ENCODE measurements around the gene ADD1.

ADD1 gene

GRCh38 chr4:2835978-2836377 is 7.7 kb upstream of the ADD1 start:
- no peak for DNase-seq

GRCh38 chr4:2836391-2836859 is 7.2 kb upstream of the ADD1 start:
- no peak for DNase-seq

GRCh38 chr4:2837110-2837903 is 6.3 kb upstream of the ADD1 start:
- DNase-seq, result no peak

- peak; percentile 37 for DNase-seq
Measured at GRCh38 chr4:2837904-2838496, 5.6 kb upstream of the ADD1 start.

GRCh38 chr4:2839060-2839459 is 4.6 kb upstream of the ADD1 start:
- DNase-seq, result no peak

GRCh38 chr4:2842687-2843262 is 869 bp upstream of the ADD1 start:
- peak; percentile 27 for DNase-seq

GRCh38 chr4:2843941-2844584 is 419 bp downstream of the ADD1 start:
- DNase-seq, result peak; percentile 32

GRCh38 chr4:2846172-2846571 is 2.5 kb downstream of the ADD1 start:
- no peak for DNase-seq

GRCh38 chr4:2847302-2847871 is 3.7 kb downstream of the ADD1 start:
- DNase-seq, result no peak

- DNase-seq, result no peak
Measured at GRCh38 chr4:2848449-2848848, 4.8 kb downstream of the ADD1 start.

GRCh38 chr4:2849267-2850152 is 5.9 kb downstream of the ADD1 start:
- no peak for DNase-seq

GRCh38 chr4:2850966-2851798 is 7.5 kb downstream of the ADD1 start:
- no peak for DNase-seq

- no peak for DNase-seq
Measured at GRCh38 chr4:2852481-2852921, 8.9 kb downstream of the ADD1 start.

- no peak for DNase-seq
Measured at GRCh38 chr4:2855584-2855983, 11.9 kb downstream of the ADD1 start.

- no peak for DNase-seq
Measured at GRCh38 chr4:2856266-2856665, 12.6 kb downstream of the ADD1 start.

GRCh38 chr4:2857349-2857927 is 13.8 kb downstream of the ADD1 start:
- DNase-seq, result no peak

- no peak for DNase-seq
Measured at GRCh38 chr4:2858451-2859217, 15.0 kb downstream of the ADD1 start.

GRCh38 chr4:2859514-2859913 is 15.9 kb downstream of the ADD1 start:
- DNase-seq, result no peak

GRCh38 chr4:2860391-2861348 is 17.0 kb downstream of the ADD1 start:
- DNase-seq, result no peak

Data from midbrain (tissue), 1 donor.